Caki2 (cell line): ENCODE data around the gene CDKN2AIPNL. TPM values are rescaled to one million over a fixed set of nuclear protein-coding genes. Genes with fewer than 3 reads are reported as not detected.
"Not testable (repeated sequence)": the region's sequence is repeated elsewhere in the genome, so short reads cannot be mapped to it uniquely, and the experiment has no call there.

Experiments
- DNase-seq: peaks from one replicate; pipeline ENCODE4 v3.0.0-alpha.2; 2015; ENCODE audit warnings: low read depth
- in situ Hi-C: cut with HindIII; loops from 2 replicates; pipeline ENCODE4 v1.10.0; 2016; ENCODE audit warnings: low sequenced_read_pairs, low pct_unique_long_range_greater_than_20kb, mixed read lengths
- total RNA-seq: library from RNA; depleted of rRNA; stranded (reverse); fragments of >200 nt; shearing (Covaris generic); gene quantifications from 2 replicates; pipeline ENCODE4 v1.2.3, GENCODE V29; 2014; ENCODE audit warnings: low replicate concordance

Gene CDKN2AIPNL
- total RNA-seq, 1 experiment from 2014 or later, result 62.5 TPM

- in situ Hi-C loops, result no loop called here
- DNase-seq, result no peak
Measured at GRCh38 chr5:134413046-134413445, 1.4 kb upstream of the CDKN2AIPNL start.

- DNase-seq, result no peak
- in situ Hi-C loops, result no loop called here
Measured at GRCh38 chr5:134411228-134411545, 494 bp downstream of the CDKN2AIPNL start.

DNA sequence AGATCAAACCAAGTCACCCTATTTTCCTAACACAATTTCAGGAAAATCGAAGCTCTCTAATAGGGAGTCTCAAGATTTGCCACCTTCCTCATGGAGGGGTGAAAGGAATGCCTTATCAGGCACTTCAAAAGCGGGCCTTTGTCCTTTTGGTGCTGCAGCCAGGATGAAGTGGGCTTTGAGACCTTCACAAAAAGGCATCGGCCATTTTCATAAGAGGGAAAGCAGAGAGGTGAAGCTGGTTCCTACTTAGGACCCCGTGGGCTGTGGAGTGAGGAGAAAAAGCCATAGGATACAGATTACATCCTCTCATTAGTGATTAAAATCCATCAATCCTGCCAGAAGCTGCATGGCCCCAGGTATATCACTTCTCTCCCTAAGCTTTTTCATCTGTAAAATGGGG is 859 bp downstream of the CDKN2AIPNL start:
- DNase-seq, result no peak
- in situ Hi-C loops, result no loop called here

DNA sequence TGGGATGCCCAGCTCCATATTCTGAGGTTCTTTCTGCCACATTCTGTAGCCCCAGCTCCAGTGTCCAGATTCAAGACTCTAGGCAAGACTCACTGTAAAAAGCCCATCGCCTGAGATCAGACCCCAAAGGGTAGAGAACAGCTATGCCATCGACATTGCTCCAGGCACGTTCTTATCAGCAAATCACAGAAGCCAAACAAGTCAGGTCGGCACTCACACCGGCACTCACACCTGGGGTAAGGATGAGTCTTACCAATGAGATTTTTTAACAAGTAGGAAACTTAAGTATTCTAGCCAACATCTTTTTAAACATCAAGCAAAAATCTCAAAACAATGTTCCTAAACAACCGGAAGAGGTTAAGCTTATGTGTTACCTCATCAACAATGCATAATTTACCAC is 2.4 kb downstream of the CDKN2AIPNL start:
- in situ Hi-C loops, result no loop called here
- DNase-seq, result no peak

DNA sequence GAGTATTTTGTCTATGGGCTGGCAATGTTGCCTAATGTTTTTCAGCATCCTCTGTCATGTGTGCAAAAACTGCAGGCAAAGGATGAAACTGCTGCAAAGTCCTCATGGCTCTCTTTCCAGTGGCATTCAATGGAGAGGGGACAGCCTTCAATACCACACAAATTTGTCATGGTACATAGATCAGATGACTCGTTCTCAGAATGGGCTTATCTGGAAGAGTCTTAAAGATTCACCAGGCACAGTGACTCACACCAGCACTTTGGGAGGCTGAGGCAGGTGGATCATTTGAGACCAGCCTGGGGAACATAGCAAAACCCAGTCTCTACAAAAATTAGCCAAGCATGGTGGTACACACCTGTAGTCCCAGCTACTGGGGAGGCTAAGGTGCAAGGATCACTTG is 5.3 kb downstream of the CDKN2AIPNL start:
- no peak for DNase-seq
- in situ Hi-C loops, result no loop called here

- DNase-seq, result no peak
- in situ Hi-C loops, result no loop called here
Measured at GRCh38 chr5:134403951-134404350, 7.7 kb downstream of the CDKN2AIPNL start.

DNA sequence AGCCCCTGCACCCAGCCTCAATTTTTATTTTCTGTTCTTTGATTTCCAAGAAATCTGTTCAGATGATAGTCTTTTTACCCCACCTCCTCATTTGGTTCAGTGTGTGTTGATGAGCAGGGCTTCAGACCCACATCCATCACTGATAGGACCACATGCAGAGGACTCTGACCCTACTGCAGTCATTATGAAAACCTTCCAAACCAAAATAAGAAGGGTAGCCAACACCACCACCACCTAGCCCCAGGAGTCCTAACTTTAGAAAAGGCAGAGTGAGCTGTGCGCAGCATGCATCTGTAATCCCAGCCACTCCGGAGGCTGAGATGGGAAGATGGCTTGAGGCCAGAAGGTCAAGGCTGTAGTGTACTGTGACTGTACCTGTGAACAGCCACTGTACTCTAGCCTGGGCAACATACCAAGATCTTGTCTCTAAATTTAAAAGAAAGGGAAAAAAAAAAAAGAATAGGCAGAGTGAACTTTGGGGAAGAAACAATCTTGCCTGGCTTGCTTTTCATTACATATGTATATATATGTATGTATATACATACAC is 13.0 kb downstream of the CDKN2AIPNL start:
- DNase-seq, result no peak
- in situ Hi-C loops, result no loop called here

DNA sequence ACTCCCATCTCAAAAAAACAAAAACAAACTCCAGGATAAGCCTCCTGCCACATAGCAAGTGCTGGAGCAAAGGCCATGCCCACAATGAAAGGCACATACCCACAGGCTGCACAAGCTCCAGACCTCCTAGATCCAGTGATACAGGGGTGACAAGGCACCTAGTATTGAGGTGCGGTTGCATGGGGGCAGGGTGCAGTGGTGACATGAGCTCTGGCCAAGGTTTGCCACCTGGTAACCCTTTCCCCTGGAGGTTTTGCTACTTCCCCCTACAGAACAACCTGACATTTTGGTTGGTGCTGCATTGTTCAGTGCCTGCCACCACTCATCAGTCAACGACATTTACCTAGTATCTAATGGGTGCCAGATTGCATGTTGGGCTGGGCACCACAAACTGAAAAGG is 14.5 kb downstream of the CDKN2AIPNL start:
- DNase-seq, result no peak
- in situ Hi-C loops, result no loop called here

GRCh38 chr5:134396274-134396673 is 15.4 kb downstream of the CDKN2AIPNL start:
- in situ Hi-C loops, result no loop called here
- no peak for DNase-seq

DNA sequence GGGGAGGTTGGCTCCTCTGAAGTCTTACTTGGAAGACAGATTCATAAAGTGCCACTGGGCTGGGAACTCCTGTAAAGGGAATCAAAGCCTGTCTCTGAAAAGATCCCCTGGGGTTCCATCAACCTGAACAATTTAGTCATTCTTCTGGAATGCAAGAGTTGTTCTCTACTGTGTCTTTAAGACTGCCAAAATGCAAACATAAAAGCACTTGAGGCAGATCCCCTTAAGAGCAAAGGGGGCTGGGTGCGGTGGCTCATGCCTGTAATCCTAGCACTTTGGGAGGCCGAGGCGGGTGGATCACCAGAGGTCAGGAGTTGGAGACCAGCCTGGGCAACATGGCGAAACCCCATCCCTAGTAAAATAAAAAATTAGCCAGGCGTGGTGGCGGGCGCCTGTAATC is 16.7 kb downstream of the CDKN2AIPNL start:
- DNase-seq, result no peak
- in situ Hi-C loops, result no loop called here

DNA sequence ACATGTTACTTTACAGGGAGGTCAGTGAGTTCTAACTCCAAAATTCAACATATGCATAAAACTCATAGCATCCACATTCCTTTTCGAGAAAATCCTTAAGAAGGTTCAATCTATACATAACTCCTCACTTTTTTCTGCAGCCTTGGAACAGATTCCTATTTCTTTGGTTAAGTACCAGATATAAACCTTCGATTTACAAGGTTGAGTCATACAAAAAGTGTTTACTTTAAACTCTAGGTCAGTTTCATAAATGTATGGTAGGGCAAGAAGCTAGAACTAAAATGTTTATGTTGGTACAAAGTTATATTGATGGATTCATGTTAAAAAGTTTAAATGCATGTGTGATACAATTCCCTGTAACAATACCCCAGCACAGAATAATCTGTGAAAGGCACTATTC is 19.4 kb downstream of the CDKN2AIPNL start:
- in situ Hi-C loops, result no loop called here
- DNase-seq, result no peak

DNA sequence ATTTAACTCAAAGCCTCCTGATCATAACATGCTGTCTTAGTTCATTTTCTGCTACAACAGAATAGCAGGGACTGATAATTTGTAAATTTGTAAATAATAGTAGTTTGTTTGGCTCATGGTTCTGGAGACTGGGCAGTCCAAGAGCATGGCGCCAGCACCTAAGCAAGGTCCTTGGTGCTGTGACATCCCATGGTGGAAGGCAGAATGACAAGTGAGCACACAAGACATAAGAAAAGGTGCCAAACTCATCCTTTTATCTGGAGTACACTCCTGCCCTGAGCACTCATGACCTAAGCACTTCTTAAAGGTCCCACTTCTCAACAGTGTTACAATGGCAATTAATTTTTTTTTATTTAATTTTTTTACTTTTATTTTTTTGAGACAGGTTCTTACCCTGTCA is 24.2 kb downstream of the CDKN2AIPNL start:
- in situ Hi-C loops, result no loop called here
- DNase-seq, result no peak

DNA sequence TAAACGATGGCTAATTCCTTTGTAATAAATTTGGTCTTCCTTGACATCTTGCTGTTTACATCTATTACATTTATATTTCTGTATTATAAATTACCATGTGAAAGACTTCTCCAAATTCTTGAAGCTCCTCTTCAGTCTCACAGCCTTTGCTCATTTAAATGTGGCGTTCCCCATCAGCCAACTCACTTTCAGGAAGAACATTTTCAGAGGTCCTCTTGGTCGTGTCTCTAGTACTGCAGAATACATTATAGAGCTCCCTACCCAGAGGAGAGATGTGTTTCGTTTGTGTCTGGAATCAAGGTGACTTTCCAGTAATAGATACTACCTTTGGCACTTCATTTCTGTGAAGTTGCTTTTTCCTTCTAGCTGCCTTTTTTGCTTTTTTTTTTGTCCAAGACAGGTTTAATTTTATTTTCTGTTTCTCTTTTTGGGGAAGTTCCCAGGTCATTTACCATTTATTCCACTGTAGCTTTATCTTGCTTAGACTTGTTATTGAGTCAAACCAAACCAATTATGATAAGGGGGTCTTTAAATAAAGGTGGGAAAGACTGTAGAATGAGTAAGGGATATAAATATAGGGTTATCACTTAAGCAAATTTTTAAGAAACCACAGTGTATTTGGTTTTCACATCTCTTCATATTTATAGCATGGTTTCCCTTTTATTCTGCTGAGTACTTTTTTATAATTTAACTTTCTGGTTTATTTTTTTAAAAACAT is 27.5 kb downstream of the CDKN2AIPNL start:
- in situ Hi-C loops, result no loop called here
- no peak for DNase-seq

DNA sequence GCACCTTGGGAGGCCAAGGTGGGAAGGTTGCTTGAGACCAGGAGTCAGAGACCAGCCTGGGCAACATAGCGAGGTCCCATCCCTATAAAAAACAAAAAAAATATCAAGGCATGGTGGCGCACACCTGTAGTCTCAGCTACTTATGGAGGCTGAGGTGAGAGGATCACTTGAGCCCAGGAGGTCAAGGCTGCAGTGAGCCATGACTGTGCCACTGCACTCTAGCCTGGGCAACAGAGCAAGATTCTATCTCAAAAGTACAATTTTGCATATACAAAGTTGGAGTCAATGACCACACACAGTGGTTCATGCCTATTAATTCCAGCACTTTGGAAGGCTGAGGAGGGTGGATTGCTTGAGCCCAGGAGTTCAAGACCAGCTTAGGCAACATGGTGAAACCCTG is 29.5 kb downstream of the CDKN2AIPNL start:
- in situ Hi-C loops, DNase-seq: not testable (repeated sequence)

DNA sequence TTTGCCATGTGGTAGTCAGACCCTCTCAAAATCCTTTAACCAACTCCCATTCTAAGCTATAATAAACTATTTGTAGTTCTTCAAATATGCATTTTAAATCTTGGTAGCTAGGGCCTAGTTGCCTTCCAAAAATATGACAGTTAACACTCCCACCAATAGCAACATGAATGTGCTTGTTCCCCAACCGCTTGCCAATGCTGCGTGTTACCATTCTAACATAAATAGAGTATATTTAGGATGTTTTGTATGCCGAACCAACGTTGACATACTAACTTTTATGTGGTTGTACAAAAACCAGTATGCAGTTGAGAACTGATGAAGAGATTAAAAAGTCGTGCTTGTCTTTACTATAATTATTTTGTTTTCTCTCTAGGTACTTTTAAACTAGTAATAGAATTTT is 31.3 kb downstream of the CDKN2AIPNL start:
- DNase-seq, result no peak
- in situ Hi-C loops, result no loop called here

DNA sequence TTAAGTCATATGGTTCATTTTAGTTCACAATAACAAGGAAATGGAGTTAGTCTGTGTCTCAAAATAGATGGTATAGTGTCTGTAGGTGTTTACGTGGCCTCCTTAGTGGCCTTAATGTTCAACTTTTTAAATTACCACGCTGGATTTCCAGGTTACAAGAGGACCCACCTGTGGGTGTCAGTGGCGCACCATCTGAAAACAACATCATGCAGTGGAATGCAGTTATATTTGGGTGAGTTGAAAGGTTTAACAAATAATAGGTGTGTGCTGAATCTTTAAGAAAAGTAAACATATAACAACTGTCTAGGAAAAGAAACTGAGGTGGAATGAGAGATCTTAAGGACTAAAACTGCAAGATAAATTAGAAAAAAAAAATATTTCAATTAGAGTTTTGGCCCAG is 37.4 kb downstream of the CDKN2AIPNL start:
- in situ Hi-C loops, result no loop called here
- DNase-seq, result no peak

DNA sequence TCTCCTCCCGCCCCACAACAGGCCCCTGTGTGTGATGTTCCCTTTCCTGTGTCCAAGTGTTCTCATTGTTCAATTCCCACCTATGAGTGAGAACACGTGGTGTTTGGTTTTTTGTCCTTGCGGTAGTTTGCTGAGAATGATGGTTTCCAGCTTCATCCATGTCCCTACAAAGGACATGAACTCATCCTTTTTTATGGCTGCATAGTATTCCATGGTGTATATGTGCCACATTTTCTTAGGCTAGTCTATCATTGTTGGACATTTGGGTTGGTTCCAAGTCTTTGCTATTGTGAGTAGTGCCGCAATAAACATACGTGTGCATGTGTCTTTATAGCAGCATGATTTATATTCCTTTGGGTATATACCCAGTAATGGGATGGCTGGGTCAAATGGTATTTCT is 38.0 kb downstream of the CDKN2AIPNL start:
- in situ Hi-C loops, DNase-seq: not testable (repeated sequence)

DNA sequence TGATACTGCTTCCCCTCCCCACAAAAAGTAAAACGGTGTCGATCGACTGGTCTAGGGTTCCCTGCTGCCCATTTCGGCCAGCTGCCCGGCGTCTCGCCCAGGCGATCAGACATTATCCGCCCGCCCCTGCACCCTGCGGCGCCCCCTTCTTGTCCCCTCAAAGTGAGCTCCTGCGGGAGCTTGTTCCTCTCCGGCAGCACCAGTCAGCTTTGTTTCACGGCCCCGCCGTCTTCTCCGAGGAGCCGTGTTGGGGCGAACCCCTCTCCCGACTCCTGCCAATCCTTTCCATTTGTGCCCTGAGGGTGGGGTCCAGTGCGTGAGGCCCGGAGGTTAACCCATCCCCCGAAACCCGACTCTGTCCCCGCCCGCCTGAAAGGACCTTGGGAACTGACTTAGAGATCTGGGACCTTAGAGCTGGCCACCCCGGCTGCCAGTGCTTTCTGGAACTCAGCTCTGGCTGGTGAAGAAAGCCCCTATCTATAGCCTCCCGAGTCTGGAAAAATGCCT is 39.8 kb downstream of the CDKN2AIPNL start:
- DNase-seq, result no peak
- in situ Hi-C loops, result no loop called here

GRCh38 chr5:134370871-134371833 is 40.5 kb downstream of the CDKN2AIPNL start, which contains the start of gene UBE2B:
Gene UBE2B, plus strand, starts transcription at chr5:134371569. Its CDS starts 27 bp downstream, at chr5:134371596.
- in situ Hi-C loops, result no loop called here

More at GRCh38 chr5:134370871-134371833, 40.5 kb downstream of the CDKN2AIPNL start, which contains the start of gene UBE2B:
- peak; percentile 98 for DNase-seq
